Endothelial cell of umbilical vein (primary cell): ENCODE data around the gene CCR7. TPM values are rescaled to one million over a fixed set of nuclear protein-coding genes. Genes with fewer than 3 reads are reported as not detected.

Source experiments
- BruUV-seq: library from RNA; stranded (reverse); fragments of 400-500 nt; replicated peaks from 2 replicates; lab custom pipeline; 2021; lab: Mats Ljungman, UMichigan
- CTCF ChIA-PET: fragments of 300-600, 350-600 bp; sonication (Branson Sonifier 250); formaldehyde crosslinking; loops from one replicate; lab custom pipeline; 2021; ENCODE audit warnings: antibody characterized with exemption, inconsistent platforms; lab: Charles Lee
- POLR2A ChIA-PET: fragments of 300-600, 350-600 bp; sonication (Branson Sonifier 250); formaldehyde crosslinking; loops from one replicate; lab custom pipeline; 2021; ENCODE audit warnings: antibody characterized with exemption, inconsistent platforms; lab: Charles Lee
- DNase-seq: peaks from one replicate; pipeline ENCODE4 v3.0.0-alpha.2; 2011; ENCODE audit warnings: low read depth, low spot score
- FAIRE-seq: peaks from 2 replicates; lab custom pipeline; 2011; peaks lifted over from hg19 to GRCh38; lab: Jason Lieb, UNC
- H2AFZ ChIP-seq: 2 replicates; pipeline ENCODE4 v1.6.0; 2012; ENCODE audit warnings: low read depth, low read length, control low read depth, inconsistent platforms
- H3K27ac ChIP-seq: 2 replicates; pipeline ENCODE4 v1.5.1; 2011; ENCODE audit warnings: low read depth, mild to moderate bottlenecking, control low read depth, low read length, moderate library complexity; ENCODE audit not compliant: insufficient read depth
- H3K27me3 ChIP-seq, 2 experiments: 2 replicates each; pipeline versions ENCODE4 v1.6.0 to v1.6.1; 2011; ENCODE audit warnings: low read length in 2 of 2, mixed read lengths in 1 of 2; ENCODE audit not compliant: control insufficient read depth in 2 of 2, insufficient read depth in 2 of 2
- H3K36me3 ChIP-seq, 2 experiments: 2 replicates in 1 of 2; 3 replicates in 1 of 2; pipeline ENCODE4 v1.5.1; 2011; ENCODE audit warnings: low read length in 2 of 2, mild to moderate bottlenecking in 1 of 2, moderate library complexity in 1 of 2; ENCODE audit not compliant: control insufficient read depth in 2 of 2, insufficient read depth in 2 of 2; ENCODE audit errors: extremely low read depth in 1 of 2
- H3K4me1 ChIP-seq: 3 replicates; pipeline ENCODE4 v1.5.1; 2011; ENCODE audit warnings: mild to moderate bottlenecking, low read length; ENCODE audit not compliant: control insufficient read depth, insufficient read depth; ENCODE audit errors: extremely low read depth
- H3K4me2 ChIP-seq: 2 replicates; pipeline ENCODE4 v1.6.1; 2011; ENCODE audit warnings: low read length, control low read depth, mixed read lengths; ENCODE audit not compliant: insufficient read depth
- H3K4me3 ChIP-seq, 3 experiments: fragments of 200-600 bp in 1 of 3; sonication (generic), shearing (Covaris generic) in 1 of 3; replicated peaks in 1 of 3; 2 replicates each; pipeline ENCODE4 v1.5.1; 2011 to 2016; ENCODE audit warnings: control low read depth in 3 of 3, low read length in 3 of 3, mild to moderate bottlenecking in 2 of 3, inconsistent platforms in 1 of 3, low read depth in 1 of 3, moderate library complexity in 1 of 3; ENCODE audit not compliant: insufficient read depth in 1 of 3
- H3K79me2 ChIP-seq: 2 replicates; pipeline ENCODE4 v1.6.0; 2012; ENCODE audit warnings: low read length, inconsistent platforms; ENCODE audit not compliant: control insufficient read depth, insufficient read depth
- H3K9ac ChIP-seq: replicated peaks from 2 replicates; pipeline ENCODE3; 2011; ENCODE audit warnings: low read length, control low read depth; ENCODE audit not compliant: insufficient read depth; ENCODE audit errors: extremely low read depth
- H3K9me1 ChIP-seq: replicated peaks from 3 replicates; pipeline ENCODE4 v1.6.0; 2011; ENCODE audit warnings: mild to moderate bottlenecking, low read length; ENCODE audit not compliant: control insufficient read depth, insufficient read depth; ENCODE audit errors: extremely low read depth
- H3K9me3 ChIP-seq: replicated peaks from 2 replicates; pipeline ENCODE4 v1.5.1; 2012; ENCODE audit warnings: low read length, inconsistent platforms; ENCODE audit not compliant: control insufficient read depth, insufficient read depth
- H4K20me1 ChIP-seq: replicated peaks from 2 replicates; pipeline ENCODE3; 2011; ENCODE audit warnings: mild to moderate bottlenecking, low read length; ENCODE audit not compliant: control insufficient read depth, insufficient read depth; ENCODE audit errors: extremely low read depth
- GATA2 ChIP-seq: IDR thresholded peaks from 2 replicates; pipeline ENCODE4 v1.7.0; 2011; ENCODE audit warnings: low read depth, mild to moderate bottlenecking, moderate library complexity, mixed read lengths, low read length; ENCODE audit not compliant: insufficient read length, insufficient read depth
- MYC ChIP-seq: IDR thresholded peaks from one replicate; pipeline ENCODE4 v1.6.1; 2011; ENCODE audit warnings: mild to moderate bottlenecking, low read depth, low read length
- dilution Hi-C: fragments of 300-500 bp; cut with MboI; formaldehyde crosslinking; loops from one replicate; pipeline ENCODE4 v1.15.0; 2019; ENCODE audit warnings: low sequenced_read_pairs; ENCODE audit not compliant: extremely low pct_ligation_motif_present
- intact Hi-C: fragments of 100-400 bp; cut with micrococcal nuclease; formaldehyde crosslinking; loops from one replicate; pipeline ENCODE4 v1.10.0; 2022
- polyA plus RNA-seq, 4 experiments: library from polyadenylated mRNA; depleted of rRNA in 3 of 4; stranded (reverse) in 3 of 4; unstranded in 1 of 4; fragments of >200 nt; gene quantifications; 2 replicates each; pipeline versions ENCODE4 v1.2.1 to v1.2.3, GENCODE V29; 2011 to 2012; ENCODE audit warnings: missing spikeins in 1 of 4
- total RNA-seq: library from RNA; stranded (reverse); gene quantifications from 2 replicates; pipeline ENCODE4 v1.2.3, GENCODE V29; 2021
- TF ChIP-seq, protein P1 (sequence below): IDR thresholded peaks from 2 replicates; pipeline ENCODE4 v1.6.1; 2011; ENCODE audit not compliant: insufficient read depth, insufficient read length

CCR7 gene
- total and polyA plus RNA-seq, 2 donors (not counting 3 experiments of a cell fraction or from before 2014, with no cell fraction given), result 0.18 TPM; not detected in 1

DNA sequence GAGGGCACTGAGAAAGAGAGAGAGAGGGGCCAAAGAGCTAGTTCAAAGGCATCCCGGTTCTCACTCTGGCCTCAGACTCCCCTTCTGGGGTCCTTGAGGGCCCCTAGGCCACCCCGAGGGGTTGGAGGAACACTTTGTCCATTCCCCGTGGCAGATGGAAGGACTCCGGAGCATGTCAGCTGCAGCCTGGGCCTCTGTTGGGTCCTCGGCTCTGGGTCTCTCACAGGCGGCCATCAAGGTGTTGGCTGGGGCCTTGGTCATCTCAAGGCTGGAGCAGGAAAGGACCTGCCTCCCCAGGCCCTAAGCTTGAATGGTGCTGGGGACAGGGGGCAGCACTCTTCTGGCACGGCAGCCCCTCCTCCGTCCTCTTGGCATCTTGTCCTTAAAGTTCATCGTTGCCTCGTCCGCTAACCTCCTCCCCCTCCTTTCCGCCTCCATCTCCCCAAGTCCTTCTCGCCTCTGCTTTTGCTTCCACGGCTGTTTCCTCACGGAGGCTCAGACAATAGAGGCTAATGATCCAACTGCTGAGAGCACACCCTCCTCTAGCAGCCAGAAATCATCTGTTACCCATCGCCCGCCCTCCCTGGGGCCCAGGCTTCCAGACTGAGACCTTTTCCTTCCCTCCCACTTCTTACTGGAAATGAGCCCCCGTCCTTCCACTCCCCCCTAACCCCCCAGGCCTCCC is 23.3 kb downstream of the CCR7 start:
- Histone ChIP-seq H3K79me2 (no peaks in the 10 kb centered on the region), H3K9me3 (no peaks in the 10 kb centered on the region), H4K20me1 (no peaks in the 10 kb centered on the region), H3K27ac (no peak overlapping the region), H3K4me3 (no peak overlapping the region), H3K9ac (no peak overlapping the region), H3K4me1 (peaks cover 8% of the 10 kb centered on the region), H3K4me2 (no peak overlapping the region), H2AFZ (no peak overlapping the region), H3K36me3 (no peaks in the 10 kb centered on the region), H3K9me1 (no peaks in the 10 kb centered on the region), H3K27me3 (no peaks in the 10 kb centered on the region)
- no TSS peak for BruUV-seq
- ChIA-PET POLR2A (no interaction called here), CTCF (interaction anchor here (1.3 to 2.5 kb wide), 3 partner anchors 9 to 66 kb away, joined by 6 to 15 read pairs (median 7); no protein-coding TSS in a partner anchor)
- peak; percentile 50 for DNase-seq
- dilution Hi-C loops, result no loop called here
- TF ChIP-seq, protein P1, sequence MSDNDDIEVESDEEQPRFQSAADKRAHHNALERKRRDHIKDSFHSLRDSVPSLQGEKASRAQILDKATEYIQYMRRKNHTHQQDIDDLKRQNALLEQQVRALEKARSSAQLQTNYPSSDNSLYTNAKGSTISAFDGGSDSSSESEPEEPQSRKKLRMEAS, result no peak
- no peak for TF ChIP-seq MYC
- intact Hi-C loops, result no loop called here
- FAIRE-seq, result no peak

DNA sequence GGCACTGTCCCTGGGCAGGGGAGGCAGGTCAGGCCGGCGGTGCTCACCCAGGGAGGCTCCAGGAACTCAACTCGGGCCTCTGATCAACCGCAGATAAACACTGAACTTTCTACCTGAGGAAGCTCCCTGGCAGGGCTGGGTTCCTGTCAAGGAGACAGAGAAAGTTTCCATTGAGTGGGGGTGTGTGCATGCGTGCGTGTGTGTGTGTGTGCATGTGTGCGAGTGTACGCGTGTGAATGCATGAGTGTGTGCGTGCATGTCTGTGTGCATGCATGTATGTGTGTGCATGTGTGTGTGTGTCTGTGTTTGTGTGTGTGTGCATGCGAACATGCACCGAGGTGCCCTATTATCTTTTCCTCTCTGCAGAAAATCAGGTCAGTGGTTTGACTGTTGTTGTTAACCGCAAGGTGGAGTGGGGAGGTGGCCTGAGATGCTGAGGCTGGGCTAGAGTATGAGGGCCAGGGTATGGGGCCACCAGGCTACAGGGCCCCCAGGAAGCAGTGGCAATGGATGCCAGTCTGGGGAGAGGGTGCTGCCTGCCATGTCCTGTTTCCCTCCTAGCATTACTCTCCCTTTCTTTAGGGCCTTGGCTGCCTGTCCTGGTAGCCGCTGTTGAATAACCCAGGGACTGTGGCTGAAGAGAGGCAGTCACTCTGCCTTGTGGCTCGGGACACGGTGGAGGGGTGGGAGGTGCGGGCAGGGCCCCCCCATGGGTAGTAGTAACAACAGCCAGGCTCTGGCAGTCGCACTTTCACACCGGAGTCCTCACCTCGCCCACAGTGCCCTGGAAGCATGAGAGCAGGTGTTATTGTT is 24.0 kb downstream of the CCR7 start:
- dilution Hi-C loops, result no loop called here
- Histone ChIP-seq H3K4me3 (no peak overlapping the region), H3K9ac (no peak overlapping the region), H3K9me3 (no peaks in the 10 kb centered on the region), H3K4me1 (peaks cover 15% of the 10 kb centered on the region), H3K27me3 (no peaks in the 10 kb centered on the region), H3K9me1 (no peaks in the 10 kb centered on the region), H3K27ac (no peak overlapping the region), H3K36me3 (no peaks in the 10 kb centered on the region), H4K20me1 (no peaks in the 10 kb centered on the region), H3K79me2 (no peaks in the 10 kb centered on the region), H3K4me2 (no peak overlapping the region), H2AFZ (no peak overlapping the region)
- BruUV-seq, result no TSS peak
- CTCF ChIA-PET, result interaction anchor here (2.1 to 2.5 kb wide), 2 partner anchors 8 to 19 kb away, joined by 7 to 15 read pairs; no protein-coding TSS in a partner anchor
- intact Hi-C loops, result no loop called here
- FAIRE-seq (no peak), DNase-seq (no peak)
- TF ChIP-seq, protein P1, result no peak
- no peak for TF ChIP-seq MYC
- no peak for TF ChIP-seq GATA2
- POLR2A ChIA-PET, result no interaction called here
